Left ventricle myocardium inferior (tissue), 1 donor: ENCODE results near the gene KRT72. TPM values are rescaled to one million over a fixed set of nuclear protein-coding genes. Genes with fewer than 3 reads are reported as not detected.

Experiments
- DNase-seq: peaks from one replicate; pipeline ENCODE4 v3.0.0-alpha.2; 2020
- H3K27ac ChIP-seq: fragments of 200-600 bp; replicated peaks from 2 replicates; pipeline ENCODE4 v1.8.0; 2021
- H3K27me3 ChIP-seq: fragments of 200-600 bp; 2 replicates; pipeline ENCODE4 v1.8.0; 2021; ENCODE audit warnings: low read depth
- H3K36me3 ChIP-seq: fragments of 200-600 bp; 2 replicates; pipeline ENCODE4 v1.8.0; 2021
- H3K4me1 ChIP-seq: fragments of 200-600 bp; 2 replicates; pipeline ENCODE4 v1.8.0; 2021
- H3K4me3 ChIP-seq: fragments of 200-600 bp; 2 replicates; pipeline ENCODE4 v1.8.0; 2021; ENCODE audit warnings: mild to moderate bottlenecking, moderate library complexity
- H3K9me3 ChIP-seq: fragments of 200-600 bp; replicated peaks from 2 replicates; pipeline ENCODE4 v1.8.0; 2021
- CTCF ChIP-seq: fragments of 200-600 bp; IDR thresholded peaks from 2 replicates; pipeline ENCODE4 v1.8.0; 2021; ENCODE audit warnings: antibody characterized with exemption, mild to moderate bottlenecking, borderline replicate concordance
- intact Hi-C: fragments of 100-400 bp; cut with micrococcal nuclease; formaldehyde crosslinking; loops from one replicate; pipeline ENCODE4 v1.11.0; 2022
- total RNA-seq: library from RNA; stranded (reverse); fragmentation: NEBNext Ultra II Directional; extraction: Animal tissue kit (Norgen Biotek cat#: 25700); gene quantifications from one replicate; pipeline ENCODE4 v1.2.1, GENCODE V29; 2021
- donor health status: DM: no; HTN: yes; CAD: no; lungs with severe emphysema.

Gene KRT72
- total RNA-seq, 1 donor from 2014 or later = not detected

GRCh38 chr12:52630008-52630500 lies 28.8 kb upstream of the KRT72 start:
- DNase-seq = no peak
- H3K4me1 ChIP-seq = peaks cover 4% of the 10 kb centered on the region
- intact Hi-C loops = no loop called here
- no peak overlapping the region for H3K4me3 ChIP-seq
- no peaks in the 10 kb centered on the region for H3K36me3 ChIP-seq
- H3K27me3 ChIP-seq = peaks cover 27% of the 10 kb centered on the region
- H3K27ac ChIP-seq = no peak overlapping the region
- TF ChIP-seq CTCF = no peak
- no peaks in the 10 kb centered on the region for H3K9me3 ChIP-seq

- DNase-seq = no peak
- peaks cover 29% of the 10 kb centered on the region for H3K27me3 ChIP-seq
- TF ChIP-seq CTCF = no peak
- no peak overlapping the region for H3K27ac ChIP-seq
- intact Hi-C loops = no loop called here
- no peak overlapping the region for H3K4me3 ChIP-seq
- no peaks in the 10 kb centered on the region for H3K36me3 ChIP-seq
- H3K9me3 ChIP-seq = no peaks in the 10 kb centered on the region
- peaks cover under 1% of the 10 kb centered on the region for H3K4me1 ChIP-seq
Measured at GRCh38 chr12:52629281-52630007, 28.2 kb upstream of the KRT72 start.

- no peak for DNase-seq
- no peak overlapping the region for H3K27ac ChIP-seq
- intact Hi-C loops = no loop called here
- H3K4me1 ChIP-seq = no peaks in the 10 kb centered on the region
- no peak for TF ChIP-seq CTCF
- no peak overlapping the region for H3K4me3 ChIP-seq
- H3K36me3 ChIP-seq = no peaks in the 10 kb centered on the region
- no peaks in the 10 kb centered on the region for H3K9me3 ChIP-seq
- peaks cover 32% of the 10 kb centered on the region for H3K27me3 ChIP-seq
Measured at GRCh38 chr12:52628841-52629240, 27.6 kb upstream of the KRT72 start.

DNA sequence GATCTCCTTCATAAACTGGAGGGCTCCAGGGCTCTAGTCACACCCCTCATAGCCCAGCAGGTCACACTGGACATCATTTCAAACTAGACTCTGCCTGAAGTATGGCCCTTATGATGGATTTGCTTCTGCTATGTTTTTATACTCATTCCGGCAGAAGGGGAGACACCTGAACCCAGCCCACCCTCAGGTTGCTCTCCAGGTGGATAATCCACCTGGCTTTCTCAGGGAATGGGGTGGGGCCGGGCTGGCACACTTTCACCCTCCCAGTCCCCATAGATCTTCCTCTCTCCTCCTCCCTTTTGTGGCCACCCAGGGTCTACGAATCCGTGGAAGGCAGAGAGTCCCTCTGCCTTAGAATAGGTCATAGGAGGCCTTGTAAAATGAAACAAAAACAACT lies 26.8 kb upstream of the KRT72 start:
- H3K27me3 ChIP-seq = peaks cover 33% of the 10 kb centered on the region
- no peaks in the 10 kb centered on the region for H3K9me3 ChIP-seq
- no peak for TF ChIP-seq CTCF
- no peaks in the 10 kb centered on the region for H3K4me1 ChIP-seq
- no peak overlapping the region for H3K27ac ChIP-seq
- H3K4me3 ChIP-seq = no peak overlapping the region
- H3K36me3 ChIP-seq = no peaks in the 10 kb centered on the region
- DNase-seq = no peak
- intact Hi-C loops = no loop called here

- TF ChIP-seq CTCF = no peak
- intact Hi-C loops = no loop called here
- Histone ChIP-seq H3K4me1 (no peaks in the 10 kb centered on the region), H3K9me3 (no peaks in the 10 kb centered on the region), H3K36me3 (no peaks in the 10 kb centered on the region), H3K27ac (no peak overlapping the region), H3K27me3 (peaks cover 35% of the 10 kb centered on the region), H3K4me3 (no peak overlapping the region)
- no peak for DNase-seq
Measured at GRCh38 chr12:52627395-52628110, 26.3 kb upstream of the KRT72 start.
